Measurements from ENCODE around the gene TSHZ2.

TSHZ2 gene

GRCh38 chr20:53037621-53038020, 65.5 kb downstream of the TSHZ2 start:
- CTCF ChIA-PET, result no interaction called here
- no peak for DNase-seq
- WGBS (ENCODE audit: insufficient coverage), result over 99% methylated on average over 9 of the region's 10 CpGs
- H3K9me3 ChIP-seq (ENCODE audit: control extremely low read depth in 1 of 5, control insufficient read depth in 4 of 5, insufficient read depth in 2 of 5, low read depth in 1 of 5, low read length in 4 of 5), result no peaks in the 10 kb centered on the region
- H3K27me3 ChIP-seq (replicated peaks in 2 of 5; ENCODE audit: control insufficient read depth in 4 of 5, insufficient read depth in 5 of 5, low read length in 4 of 5), result peaks cover 0 to 4% (median 1%) of the 10 kb centered on the region in 5 experiments
- H3K27ac ChIP-seq (ENCODE audit: insufficient read depth in 1 of 2, low read depth in 1 of 2, low read length in 2 of 2, poor library complexity in 1 of 2, severe bottlenecking in 2 of 2), result no peak overlapping the region
- H3K36me3 ChIP-seq (ENCODE audit: control insufficient read depth in 4 of 4, insufficient read depth in 4 of 4, low read length in 3 of 4), result no peaks in the 10 kb centered on the region
- POLR2A ChIA-PET, result no interaction called here
- H3K4me1 ChIP-seq (ENCODE audit: control extremely low read depth in 1 of 4, control insufficient read depth in 4 of 4, insufficient read depth in 4 of 4, low read length in 3 of 4), result no peaks in the 10 kb centered on the region
- no peak overlapping the region for H3K4me3 ChIP-seq (ENCODE audit: control insufficient read depth in 1 of 7, extremely low read depth in 1 of 7, insufficient read depth in 4 of 7, low read depth in 2 of 7, low read length in 6 of 7)

DNA sequence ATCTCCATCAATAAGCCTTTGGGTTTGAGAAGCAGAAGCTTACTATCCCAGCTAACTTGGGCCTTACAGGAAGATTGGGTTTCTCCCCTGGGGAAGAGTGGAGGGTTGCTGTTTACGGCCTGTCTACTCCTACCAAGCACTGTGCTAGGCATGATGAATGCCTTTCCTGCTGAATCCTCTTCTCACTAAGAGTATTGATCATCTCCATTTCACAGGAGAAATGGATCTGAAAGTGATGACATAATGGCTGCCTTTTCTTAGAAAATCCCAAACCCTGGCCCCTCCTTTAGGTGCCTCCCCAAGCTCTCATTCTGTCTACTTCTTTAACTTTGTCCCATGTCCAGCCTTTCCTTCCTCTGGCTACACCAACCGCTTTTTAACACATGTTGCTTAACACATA, 66.1 kb downstream of the TSHZ2 start:
- Histone ChIP-seq H3K4me3 (ENCODE audit: control insufficient read depth in 1 of 7, extremely low read depth in 1 of 7, insufficient read depth in 4 of 7, low read depth in 2 of 7, low read length in 6 of 7) (no peak overlapping the region), H3K27ac (ENCODE audit: insufficient read depth in 1 of 2, low read depth in 1 of 2, low read length in 2 of 2, poor library complexity in 1 of 2, severe bottlenecking in 2 of 2) (no peak overlapping the region), H3K36me3 (ENCODE audit: control insufficient read depth in 4 of 4, insufficient read depth in 4 of 4, low read length in 3 of 4) (no peaks in the 10 kb centered on the region), H3K27me3 (replicated peaks in 2 of 5; ENCODE audit: control insufficient read depth in 4 of 5, insufficient read depth in 5 of 5, low read length in 4 of 5) (peaks cover 0 to 3% (median 1%) of the 10 kb centered on the region in 5 experiments), H3K4me1 (ENCODE audit: control extremely low read depth in 1 of 4, control insufficient read depth in 4 of 4, insufficient read depth in 4 of 4, low read length in 3 of 4) (no peaks in the 10 kb centered on the region), H3K9me3 (ENCODE audit: control extremely low read depth in 1 of 5, control insufficient read depth in 4 of 5, insufficient read depth in 2 of 5, low read depth in 1 of 5, low read length in 4 of 5) (no peaks in the 10 kb centered on the region)
- CTCF ChIA-PET, result no interaction called here
- POLR2A ChIA-PET, result no interaction called here
- no peak for DNase-seq
- 100% methylated on average over 1 of the region's 2 CpGs for WGBS (ENCODE audit: insufficient coverage)

DNA sequence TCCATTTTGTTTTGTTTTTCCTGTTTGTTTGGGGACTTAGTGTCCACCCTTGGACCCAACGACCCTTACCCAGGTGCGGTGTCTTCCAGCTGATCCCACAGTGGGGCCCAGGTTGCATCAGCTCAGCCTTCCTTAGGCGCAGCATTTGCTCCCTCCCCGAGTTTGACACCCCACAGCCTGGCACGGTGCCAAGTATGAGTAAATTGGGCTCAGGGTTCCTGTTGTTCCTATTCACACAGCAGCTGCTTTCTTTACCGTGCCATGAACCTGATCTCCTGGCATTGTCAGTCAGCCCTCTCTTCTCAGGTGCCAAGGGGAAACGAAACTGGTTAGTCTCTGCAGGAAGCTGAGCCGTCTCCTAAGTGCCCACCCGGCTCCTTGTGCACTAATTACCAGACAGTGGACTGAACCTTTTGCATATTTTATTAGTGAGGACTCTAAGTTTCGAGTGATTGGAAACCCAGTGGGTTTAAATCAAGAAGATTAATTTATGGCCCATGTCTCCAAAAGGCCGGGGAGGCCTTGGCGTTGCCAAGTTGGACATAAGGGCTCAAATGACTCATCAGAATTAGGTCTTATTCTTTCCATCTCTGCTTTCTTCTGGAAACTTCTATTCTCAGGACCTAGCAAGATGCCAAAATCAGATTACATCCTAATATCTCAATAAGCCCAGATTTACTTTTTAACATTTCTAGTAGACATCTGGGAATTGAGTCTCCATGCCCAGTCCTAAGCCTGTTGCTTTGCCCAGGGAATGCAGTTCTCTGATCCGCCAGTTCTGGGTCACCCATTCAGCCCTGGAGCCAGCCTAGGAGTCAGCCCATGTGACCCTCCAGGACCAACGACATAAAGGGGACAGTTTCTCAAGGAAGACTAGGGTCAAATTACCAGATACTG, 68.8 kb downstream of the TSHZ2 start:
- ChIA-PET POLR2A (no interaction called here), CTCF (no interaction called here)
- H3K27me3 ChIP-seq (replicated peaks in 2 of 5; ENCODE audit: control insufficient read depth in 4 of 5, insufficient read depth in 5 of 5, low read length in 4 of 5), result peaks cover 0 to 3% (median 0%) of the 10 kb centered on the region in 5 experiments
- WGBS (ENCODE audit: insufficient coverage), result 92% methylated on average over 12 of the region's 14 CpGs
- H3K4me3 ChIP-seq (ENCODE audit: control insufficient read depth in 1 of 7, extremely low read depth in 1 of 7, insufficient read depth in 4 of 7, low read depth in 2 of 7, low read length in 6 of 7), result no peak overlapping the region
- H3K36me3 ChIP-seq (ENCODE audit: control insufficient read depth in 4 of 4, insufficient read depth in 4 of 4, low read length in 3 of 4), result no peaks in the 10 kb centered on the region
- H3K9me3 ChIP-seq (ENCODE audit: control extremely low read depth in 1 of 5, control insufficient read depth in 4 of 5, insufficient read depth in 2 of 5, low read depth in 1 of 5, low read length in 4 of 5), result no peaks in the 10 kb centered on the region
- H3K4me1 ChIP-seq (ENCODE audit: control extremely low read depth in 1 of 4, control insufficient read depth in 4 of 4, insufficient read depth in 4 of 4, low read length in 3 of 4), result no peaks in the 10 kb centered on the region
- no peak for DNase-seq
- no peak overlapping the region for H3K27ac ChIP-seq (ENCODE audit: insufficient read depth in 1 of 2, low read depth in 1 of 2, low read length in 2 of 2, poor library complexity in 1 of 2, severe bottlenecking in 2 of 2)

DNA sequence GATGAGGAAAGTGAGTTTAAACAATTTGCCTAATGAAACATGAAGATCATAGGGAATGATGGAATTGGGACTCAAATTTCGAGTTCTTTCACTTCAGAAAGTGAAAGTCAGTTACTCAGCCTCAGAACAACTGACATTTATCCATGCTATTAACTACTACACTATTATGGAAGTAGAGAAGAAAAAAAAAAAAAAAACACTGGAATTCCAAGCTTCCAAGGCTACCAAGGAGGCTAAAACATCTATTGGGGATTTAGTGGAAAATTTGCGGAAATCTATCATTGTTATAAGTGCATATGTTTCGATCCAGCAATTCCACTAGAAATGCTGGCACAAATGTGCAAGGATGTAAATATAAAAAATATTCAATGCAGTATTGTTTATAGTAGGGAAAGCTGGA, 70.4 kb downstream of the TSHZ2 start:
- Histone ChIP-seq H3K9me3 (ENCODE audit: control extremely low read depth in 1 of 5, control insufficient read depth in 4 of 5, insufficient read depth in 2 of 5, low read depth in 1 of 5, low read length in 4 of 5) (no peaks in the 10 kb centered on the region), H3K27ac (ENCODE audit: insufficient read depth in 1 of 2, low read depth in 1 of 2, low read length in 2 of 2, poor library complexity in 1 of 2, severe bottlenecking in 2 of 2) (no peak overlapping the region), H3K36me3 (ENCODE audit: control insufficient read depth in 4 of 4, insufficient read depth in 4 of 4, low read length in 3 of 4) (no peaks in the 10 kb centered on the region), H3K4me3 (ENCODE audit: control insufficient read depth in 1 of 7, extremely low read depth in 1 of 7, insufficient read depth in 4 of 7, low read depth in 2 of 7, low read length in 6 of 7) (no peak overlapping the region), H3K27me3 (replicated peaks in 2 of 5; ENCODE audit: control insufficient read depth in 4 of 5, insufficient read depth in 5 of 5, low read length in 4 of 5) (peaks cover 0 to 3% (median 0%) of the 10 kb centered on the region in 5 experiments), H3K4me1 (ENCODE audit: control extremely low read depth in 1 of 4, control insufficient read depth in 4 of 4, insufficient read depth in 4 of 4, low read length in 3 of 4) (no peaks in the 10 kb centered on the region)
- ChIA-PET CTCF (no interaction called here), POLR2A (no interaction called here)
- 100% methylated on average over 1 of the region's 3 CpGs for WGBS (ENCODE audit: insufficient coverage)
- no peak for DNase-seq

DNA sequence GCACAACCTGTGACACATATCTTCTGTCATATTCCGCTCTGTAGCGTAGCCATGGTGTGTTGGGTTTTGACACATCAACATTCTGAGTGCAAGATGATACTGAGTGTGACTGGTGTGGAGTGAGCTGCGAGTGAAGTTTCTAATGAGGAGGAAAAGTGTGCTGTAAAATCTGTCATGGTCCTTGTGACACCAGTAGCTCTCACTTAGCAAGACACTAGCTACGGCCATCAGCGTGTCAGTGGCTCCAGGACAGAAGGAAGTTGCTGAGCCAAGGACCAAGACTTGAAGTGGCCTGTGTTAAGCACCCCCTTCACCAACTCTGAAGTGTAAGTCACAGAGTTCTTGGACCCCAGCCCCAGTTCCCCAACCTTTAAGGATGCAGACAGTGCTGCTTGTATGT, 72.1 kb downstream of the TSHZ2 start:
- H3K27me3 ChIP-seq (replicated peaks in 2 of 5; ENCODE audit: control insufficient read depth in 4 of 5, insufficient read depth in 5 of 5, low read length in 4 of 5), result peaks cover 0 to 3% (median 0%) of the 10 kb centered on the region in 5 experiments
- H3K4me1 ChIP-seq (ENCODE audit: control extremely low read depth in 1 of 4, control insufficient read depth in 4 of 4, insufficient read depth in 4 of 4, low read length in 3 of 4), result no peaks in the 10 kb centered on the region
- CTCF ChIA-PET, result no interaction called here
- H3K27ac ChIP-seq (ENCODE audit: insufficient read depth in 1 of 2, low read depth in 1 of 2, low read length in 2 of 2, poor library complexity in 1 of 2, severe bottlenecking in 2 of 2), result no peak overlapping the region
- no peak for DNase-seq
- POLR2A ChIA-PET, result no interaction called here
- no peaks in the 10 kb centered on the region for H3K9me3 ChIP-seq (ENCODE audit: control extremely low read depth in 1 of 5, control insufficient read depth in 4 of 5, insufficient read depth in 2 of 5, low read depth in 1 of 5, low read length in 4 of 5)
- no peak overlapping the region for H3K4me3 ChIP-seq (ENCODE audit: control insufficient read depth in 1 of 7, extremely low read depth in 1 of 7, insufficient read depth in 4 of 7, low read depth in 2 of 7, low read length in 6 of 7)
- no peaks in the 10 kb centered on the region for H3K36me3 ChIP-seq (ENCODE audit: control insufficient read depth in 4 of 4, insufficient read depth in 4 of 4, low read length in 3 of 4)
- WGBS (ENCODE audit: insufficient coverage), result 88% methylated on average over 4 of the region's 5 CpGs

DNA sequence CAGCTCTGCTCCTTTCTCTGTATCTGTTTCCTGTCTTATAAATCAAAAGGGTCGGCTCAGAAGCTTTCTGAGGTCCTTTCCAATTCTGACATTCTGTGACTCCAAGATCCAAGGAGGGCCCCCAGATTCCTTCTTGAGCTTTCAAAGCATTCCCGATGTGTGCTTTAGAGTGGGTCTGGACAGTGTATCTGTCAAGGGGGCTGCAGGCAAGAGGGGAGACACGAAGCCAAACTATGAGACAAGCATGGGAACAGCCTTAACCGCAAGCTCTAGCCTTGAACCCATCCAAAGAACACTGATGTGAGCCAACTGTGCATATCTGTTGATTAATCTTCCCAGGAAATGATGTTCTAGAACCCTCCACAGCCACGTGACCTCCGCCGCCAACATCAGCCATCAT, 73.8 kb downstream of the TSHZ2 start:
- WGBS (ENCODE audit: insufficient coverage), result 65% methylated on average over 7 of the region's 7 CpGs

DNA sequence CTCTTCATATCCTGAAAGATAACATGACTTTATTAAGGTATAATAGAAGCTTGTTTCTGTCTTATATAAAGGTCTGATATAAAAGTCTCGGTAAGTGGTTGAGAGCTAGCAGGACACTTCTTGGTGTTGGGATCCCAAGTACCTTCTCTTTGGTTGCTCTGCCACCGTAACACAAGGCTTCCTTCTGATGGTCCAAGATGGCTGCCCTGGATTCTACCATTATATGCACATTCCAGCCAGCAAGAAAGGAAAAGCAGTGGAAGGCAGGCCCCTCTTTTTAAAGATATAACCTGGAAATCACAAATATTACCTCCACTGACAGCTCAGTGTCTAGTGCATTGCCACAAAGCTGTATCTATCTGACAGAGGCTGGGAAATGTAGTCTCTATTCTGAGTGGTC, 75.0 kb downstream of the TSHZ2 start:
- Histone ChIP-seq H3K9me3 (ENCODE audit: control extremely low read depth in 1 of 5, control insufficient read depth in 4 of 5, insufficient read depth in 2 of 5, low read depth in 1 of 5, low read length in 4 of 5) (no peaks in the 10 kb centered on the region), H3K27me3 (replicated peaks in 2 of 5; ENCODE audit: control insufficient read depth in 4 of 5, insufficient read depth in 5 of 5, low read length in 4 of 5) (no peaks in the 10 kb centered on the region), H3K36me3 (ENCODE audit: control insufficient read depth in 4 of 4, insufficient read depth in 4 of 4, low read length in 3 of 4) (no peaks in the 10 kb centered on the region), H3K4me1 (ENCODE audit: control extremely low read depth in 1 of 4, control insufficient read depth in 4 of 4, insufficient read depth in 4 of 4, low read length in 3 of 4) (no peaks in the 10 kb centered on the region), H3K27ac (ENCODE audit: insufficient read depth in 1 of 2, low read depth in 1 of 2, low read length in 2 of 2, poor library complexity in 1 of 2, severe bottlenecking in 2 of 2) (no peak overlapping the region), H3K4me3 (ENCODE audit: control insufficient read depth in 1 of 7, extremely low read depth in 1 of 7, insufficient read depth in 4 of 7, low read depth in 2 of 7, low read length in 6 of 7) (no peak overlapping the region)
- 100% methylated on average over 2 of the region's 2 CpGs for WGBS (ENCODE audit: insufficient coverage)
- DNase-seq, result no peak
- ChIA-PET POLR2A (no interaction called here), CTCF (no interaction called here)

More for the DNA sequence above, 73.8 kb downstream of the TSHZ2 start:
- Histone ChIP-seq H3K27ac (ENCODE audit: insufficient read depth in 1 of 2, low read depth in 1 of 2, low read length in 2 of 2, poor library complexity in 1 of 2, severe bottlenecking in 2 of 2) (no peak overlapping the region), H3K4me3 (ENCODE audit: control insufficient read depth in 1 of 7, extremely low read depth in 1 of 7, insufficient read depth in 4 of 7, low read depth in 2 of 7, low read length in 6 of 7) (no peak overlapping the region), H3K36me3 (ENCODE audit: control insufficient read depth in 4 of 4, insufficient read depth in 4 of 4, low read length in 3 of 4) (no peaks in the 10 kb centered on the region), H3K9me3 (ENCODE audit: control extremely low read depth in 1 of 5, control insufficient read depth in 4 of 5, insufficient read depth in 2 of 5, low read depth in 1 of 5, low read length in 4 of 5) (no peaks in the 10 kb centered on the region), H3K27me3 (replicated peaks in 2 of 5; ENCODE audit: control insufficient read depth in 4 of 5, insufficient read depth in 5 of 5, low read length in 4 of 5) (peaks cover 0 to 3% (median 0%) of the 10 kb centered on the region in 5 experiments), H3K4me1 (ENCODE audit: control extremely low read depth in 1 of 4, control insufficient read depth in 4 of 4, insufficient read depth in 4 of 4, low read length in 3 of 4) (no peaks in the 10 kb centered on the region)
- ChIA-PET POLR2A (no interaction called here), CTCF (no interaction called here)
- no peak for DNase-seq
